HG03159 (cell line): Measurements from ENCODE around the gene CCDC159.
A peak's percentile ranks its signal among the peaks of the same experiment; 100 is the strongest.
"Not testable (repeated sequence)": the region's sequence is repeated elsewhere in the genome, so short reads cannot be mapped to it uniquely, and the experiment has no call there.

Experiments
- ATAC-seq: cut with Tn5 transposase; IDR thresholded peaks from one replicate; pipeline ENCODE4 v1.9.1; 2021; ENCODE audit warnings: mild to moderate bottlenecking, moderate library complexity; ENCODE audit not compliant: unreplicated experiment

The CCDC159 gene

DNA sequence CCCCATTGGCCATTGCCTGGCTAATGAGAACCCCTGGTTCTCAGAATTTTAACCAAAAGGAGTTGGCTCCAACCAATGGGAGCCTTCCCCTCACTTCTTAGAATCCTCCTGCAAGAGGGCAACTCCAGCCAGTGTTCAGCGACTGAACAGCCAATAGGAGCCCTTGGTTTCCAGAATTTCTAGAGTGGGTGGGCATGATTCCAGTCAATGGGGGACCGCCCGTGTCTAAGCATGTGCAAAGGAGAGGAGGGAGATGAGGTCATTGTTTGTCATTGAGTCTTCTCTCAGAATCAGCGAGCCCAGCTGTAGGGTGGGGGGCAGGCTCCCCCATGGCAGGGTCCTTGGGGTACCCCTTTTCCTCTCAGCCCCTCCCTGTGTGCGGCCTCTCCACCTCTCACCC is 18.6 kb downstream of the CCDC159 start:
- ATAC-seq = no peak

DNA sequence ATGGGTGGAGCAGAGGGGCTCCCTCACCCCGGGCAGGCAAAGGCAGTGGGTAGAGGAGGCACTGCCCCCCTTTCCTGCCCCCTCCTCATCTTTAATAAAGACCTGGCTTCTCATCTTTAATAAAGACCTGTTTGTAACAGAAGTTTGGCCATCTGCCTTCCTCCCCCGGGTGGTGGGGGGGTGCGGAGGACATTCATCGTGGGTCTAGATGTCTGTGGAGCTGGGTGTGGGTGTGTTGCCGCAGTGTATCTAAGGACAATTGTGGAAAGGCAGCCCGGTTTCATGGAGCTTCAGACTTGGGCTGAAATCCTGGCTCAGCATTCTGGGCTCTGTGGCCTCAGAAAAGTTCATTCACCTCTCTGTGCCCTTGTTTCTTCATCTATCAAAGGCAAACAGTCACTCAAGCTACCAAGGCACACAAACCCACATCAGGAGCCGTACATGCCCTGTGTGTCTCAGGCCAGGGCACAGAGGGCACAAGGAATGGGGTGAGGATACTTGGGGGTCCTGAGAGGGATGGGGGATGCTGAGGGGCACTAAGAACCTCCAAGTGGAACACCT is 19.3 kb downstream of the CCDC159 start:
- ATAC-seq = no peak

DNA sequence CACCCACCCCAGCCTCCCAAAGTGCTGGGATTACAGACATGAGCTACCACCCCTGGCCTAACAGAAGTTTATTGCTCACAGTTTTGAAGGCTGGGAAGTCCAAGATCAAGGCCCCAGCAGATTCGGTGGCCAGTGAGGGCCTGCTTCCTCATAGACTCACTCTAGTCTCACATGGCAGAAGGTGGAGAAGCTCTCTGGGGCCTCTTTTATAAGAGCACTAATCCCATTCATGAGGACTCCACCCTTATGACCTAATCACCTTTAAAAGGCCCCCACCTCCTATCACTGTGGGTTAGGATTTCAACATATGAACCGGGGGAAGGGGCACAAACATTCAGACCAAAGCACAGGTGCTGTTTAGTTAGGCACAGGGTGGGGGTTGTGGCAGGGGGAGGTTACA is 21.2 kb downstream of the CCDC159 start:
- ATAC-seq = no peak

DNA sequence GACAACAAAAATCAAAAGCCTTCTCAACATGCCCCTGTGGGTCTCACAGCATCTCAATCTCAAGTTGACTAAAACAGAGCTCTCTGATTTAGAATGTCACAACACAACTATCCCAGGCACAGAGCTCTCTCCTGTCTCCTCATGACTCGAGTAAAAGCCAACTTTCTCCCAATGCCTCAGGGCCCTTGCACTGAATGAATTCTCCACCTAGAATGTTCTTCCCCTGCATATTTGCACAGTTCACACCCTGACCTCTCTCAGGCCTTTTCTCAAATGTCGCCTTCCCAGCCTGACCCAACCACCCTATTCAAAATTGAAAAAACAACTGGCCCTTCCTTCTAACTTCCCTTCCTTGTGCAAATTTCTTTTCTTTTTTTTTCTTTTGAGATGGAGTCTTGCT is 24.4 kb downstream of the CCDC159 start:
- no peak for ATAC-seq

DNA sequence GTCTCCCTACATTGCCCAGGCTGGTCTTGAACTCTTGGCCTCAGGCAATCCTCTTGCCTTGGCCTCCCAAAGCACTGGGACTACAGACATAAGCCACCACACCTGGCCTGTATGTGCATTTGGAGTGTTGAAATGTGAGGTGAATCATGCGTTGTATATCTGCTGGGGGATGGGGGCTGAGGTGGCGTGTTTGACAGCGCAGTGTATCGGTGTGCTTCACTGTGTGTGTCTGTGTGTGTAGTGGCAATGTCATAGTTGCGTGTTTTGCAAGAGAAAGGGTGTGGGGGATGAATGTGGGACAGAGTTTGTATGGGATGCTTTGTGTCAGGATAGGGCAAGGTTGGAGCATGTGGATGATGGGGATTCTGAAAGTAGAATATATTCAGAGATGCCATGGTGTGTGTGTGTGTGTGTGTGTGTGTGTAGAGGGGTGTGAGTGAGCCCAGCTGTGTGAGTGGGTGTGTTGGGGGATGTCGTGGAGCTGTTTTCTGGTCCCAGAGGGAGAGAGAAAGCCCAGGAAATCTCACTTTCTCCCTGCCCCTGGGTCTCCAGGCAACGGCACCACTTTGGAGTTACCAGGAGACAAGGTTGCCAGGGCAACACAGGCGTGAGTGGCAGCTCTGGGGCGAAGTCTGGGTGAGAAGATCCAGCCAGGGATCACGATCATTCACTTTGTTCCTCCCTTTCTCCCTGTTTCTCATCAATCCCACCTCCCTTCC is 27.0 kb downstream of the CCDC159 start:
- no peak for ATAC-seq

DNA sequence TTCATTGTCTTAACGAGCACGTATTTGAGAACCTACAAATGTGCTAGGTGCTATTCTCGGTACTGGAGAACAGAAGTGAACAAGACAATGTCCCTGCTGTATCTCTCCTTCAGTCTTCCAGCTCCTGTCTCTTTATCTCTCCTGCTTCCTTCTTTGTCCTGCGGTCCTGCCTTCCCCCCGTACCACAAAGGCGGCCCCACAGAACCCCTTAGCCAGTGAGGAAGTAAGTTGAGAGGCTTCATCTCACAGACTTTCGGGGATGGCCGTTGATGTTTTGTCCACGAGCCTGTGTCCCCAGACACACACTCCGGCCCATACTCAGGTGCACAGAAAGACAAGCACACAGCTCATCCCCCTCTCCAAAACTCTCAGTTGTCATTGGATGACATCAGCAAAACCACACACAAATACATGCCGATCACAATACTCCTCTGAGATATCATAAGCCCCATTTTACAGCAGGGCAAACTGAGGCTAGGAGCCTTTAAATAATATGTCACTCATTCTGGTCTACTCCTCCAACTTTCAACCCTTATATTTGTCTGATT is 27.6 kb downstream of the CCDC159 start:
- ATAC-seq = no peak

DNA sequence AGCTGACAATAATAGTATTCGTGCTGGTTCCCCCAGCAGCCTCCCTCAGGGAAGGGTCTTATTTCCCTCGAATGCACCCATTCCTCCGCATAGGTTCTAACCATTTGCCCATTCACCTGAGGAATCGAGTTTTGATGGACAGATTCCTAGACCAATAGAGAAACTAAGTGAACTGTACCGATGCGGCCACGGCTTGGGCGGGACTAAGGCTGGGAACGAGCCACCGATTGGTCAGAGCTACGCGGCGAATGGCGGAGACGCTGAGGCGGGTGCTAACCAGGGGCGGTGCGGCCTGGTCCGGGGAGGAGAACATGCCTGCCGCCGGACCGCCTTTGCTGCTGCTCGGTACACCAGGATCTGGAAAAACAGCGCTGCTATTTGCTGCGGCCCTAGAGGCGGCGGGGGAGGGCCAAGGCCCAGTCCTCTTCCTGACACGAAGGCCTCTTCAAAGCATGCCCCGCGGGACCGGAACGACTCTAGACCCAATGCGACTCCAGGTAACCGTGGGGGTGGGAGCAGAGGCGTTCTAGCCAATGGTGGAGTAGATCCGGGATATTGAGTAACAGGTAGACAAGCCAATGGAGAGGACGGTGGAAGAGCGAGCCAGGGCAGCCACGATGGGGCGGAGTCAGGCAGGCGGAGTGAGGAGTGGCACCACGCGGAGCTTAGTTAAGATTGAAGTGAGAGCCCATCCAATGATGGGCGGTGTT is 28.3 kb downstream of the CCDC159 start, which contains the start of gene SWSAP1:
SWSAP1 (plus strand) TSS at position 234 of the 710 bp plus-strand sequence; CDS start at position 249, 15 bp downstream.
- ATAC-seq = peak; percentile 89

DNA sequence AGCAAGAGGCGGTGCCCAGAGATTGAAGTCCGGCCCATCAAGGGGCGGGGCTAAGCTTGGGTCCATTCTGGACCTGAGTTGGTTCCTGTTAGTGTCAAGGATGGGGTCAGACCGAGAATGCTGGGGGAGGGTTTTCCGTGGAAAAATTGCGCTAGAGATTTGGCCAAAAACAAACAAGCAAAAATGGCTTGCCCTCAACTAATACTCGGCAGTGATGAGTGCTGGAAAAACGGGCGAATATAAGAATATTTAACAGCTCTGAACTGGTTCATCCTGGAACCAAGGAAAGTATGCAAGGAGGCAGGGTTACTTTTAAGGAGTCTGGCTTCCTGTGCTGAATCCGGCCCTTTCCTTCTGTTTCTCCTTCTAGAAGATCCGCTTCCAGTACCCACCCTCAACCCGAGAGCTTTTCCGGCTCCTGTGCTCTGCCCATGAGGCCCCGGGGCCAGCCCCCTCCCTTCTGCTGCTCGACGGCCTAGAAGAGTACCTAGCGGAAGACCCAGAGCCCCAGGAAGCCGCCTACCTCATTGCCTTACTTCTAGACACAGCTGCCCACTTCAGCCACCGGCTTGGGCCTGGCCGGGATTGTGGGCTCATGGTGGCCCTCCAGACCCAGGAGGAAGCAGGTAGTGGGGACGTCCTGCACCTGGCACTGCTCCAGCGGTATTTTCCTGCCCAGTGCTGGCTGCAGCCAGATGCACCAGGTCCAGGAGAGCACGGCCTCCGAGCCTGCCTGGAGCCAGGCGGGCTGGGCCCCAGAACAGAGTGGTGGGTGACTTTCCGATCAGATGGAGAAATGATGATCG is 29.0 kb downstream of the CCDC159 start:
- ATAC-seq = no peak

DNA sequence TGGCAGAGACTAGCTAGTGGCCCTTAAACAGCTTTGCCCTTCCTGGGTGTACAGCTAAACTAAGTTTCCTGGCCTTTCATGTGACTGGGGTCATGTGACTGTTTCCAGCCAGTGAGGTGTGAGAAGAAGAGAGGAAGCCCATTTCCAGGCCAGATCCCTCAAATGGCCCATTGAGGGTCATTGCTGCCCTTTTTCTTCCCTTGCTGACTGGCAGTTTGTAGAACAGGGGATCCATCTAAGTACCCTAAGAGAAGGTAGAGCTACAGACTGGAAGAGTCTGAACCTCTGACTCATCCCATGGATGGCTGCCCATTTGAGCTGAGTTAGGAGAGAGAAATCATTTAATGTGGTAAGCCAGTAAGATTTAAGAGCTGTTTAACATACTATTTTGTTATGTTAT is 30.9 kb downstream of the CCDC159 start:
- no peak for ATAC-seq

DNA sequence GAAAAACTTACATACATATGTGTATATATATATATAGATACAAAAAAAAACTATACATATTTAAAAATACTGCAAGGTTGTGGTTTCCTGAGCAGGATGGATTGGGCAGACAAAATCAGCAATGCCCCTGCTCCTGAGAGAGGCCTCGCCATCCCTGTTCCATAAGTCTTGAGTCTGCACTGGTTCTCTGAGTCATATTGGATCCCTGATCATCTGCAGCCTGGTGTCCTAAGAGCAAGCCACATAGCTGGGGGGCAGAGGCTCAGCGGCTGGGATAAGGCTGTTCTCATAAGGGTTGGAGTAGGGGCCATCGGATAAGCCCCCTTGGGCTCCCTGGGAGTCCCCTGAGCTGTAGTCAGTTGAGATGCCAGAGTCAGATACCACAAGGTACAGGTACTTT is 31.4 kb downstream of the CCDC159 start:
- no peak for ATAC-seq

DNA sequence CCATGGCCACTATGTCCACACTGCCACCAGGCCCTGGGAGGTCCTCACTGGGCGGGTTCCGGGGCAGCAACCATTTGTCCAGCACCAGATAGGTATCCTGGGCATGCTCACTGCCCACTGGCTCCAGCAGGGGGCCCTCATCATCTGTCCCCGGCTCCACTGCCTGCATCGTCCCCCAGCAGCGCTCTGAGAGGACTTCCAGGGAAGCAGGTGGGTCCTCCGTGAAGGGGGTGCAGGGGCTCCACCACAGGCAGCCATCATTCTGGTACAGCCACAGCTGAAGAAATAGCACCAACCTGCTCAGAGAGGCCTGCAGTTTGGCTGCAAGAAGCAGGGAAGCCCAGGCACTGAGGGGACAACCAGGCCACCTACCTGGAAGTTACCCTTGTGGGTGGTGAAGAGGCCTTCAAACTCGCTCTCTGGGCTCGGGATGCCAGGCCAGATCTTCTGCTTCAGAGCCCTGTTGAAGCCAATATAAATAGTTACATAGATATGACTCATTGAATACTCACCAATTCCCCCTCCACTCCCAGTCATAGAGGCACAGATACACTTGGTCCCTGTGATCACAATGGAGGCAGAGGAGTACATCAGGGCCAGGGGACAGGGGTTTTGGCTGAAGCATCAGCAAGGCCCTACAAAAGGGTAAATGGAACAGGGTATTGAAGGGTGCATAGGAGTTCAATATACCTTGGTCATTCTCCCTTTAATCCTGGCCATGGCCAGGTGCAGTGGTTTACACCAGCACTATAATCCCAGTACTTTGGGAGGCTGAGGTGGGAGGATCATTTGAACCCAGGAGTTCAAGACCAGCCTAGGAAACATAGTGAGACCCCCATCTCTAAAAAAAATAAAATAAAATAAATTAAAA is 32.2 kb downstream of the CCDC159 start:
- ATAC-seq = no peak

DNA sequence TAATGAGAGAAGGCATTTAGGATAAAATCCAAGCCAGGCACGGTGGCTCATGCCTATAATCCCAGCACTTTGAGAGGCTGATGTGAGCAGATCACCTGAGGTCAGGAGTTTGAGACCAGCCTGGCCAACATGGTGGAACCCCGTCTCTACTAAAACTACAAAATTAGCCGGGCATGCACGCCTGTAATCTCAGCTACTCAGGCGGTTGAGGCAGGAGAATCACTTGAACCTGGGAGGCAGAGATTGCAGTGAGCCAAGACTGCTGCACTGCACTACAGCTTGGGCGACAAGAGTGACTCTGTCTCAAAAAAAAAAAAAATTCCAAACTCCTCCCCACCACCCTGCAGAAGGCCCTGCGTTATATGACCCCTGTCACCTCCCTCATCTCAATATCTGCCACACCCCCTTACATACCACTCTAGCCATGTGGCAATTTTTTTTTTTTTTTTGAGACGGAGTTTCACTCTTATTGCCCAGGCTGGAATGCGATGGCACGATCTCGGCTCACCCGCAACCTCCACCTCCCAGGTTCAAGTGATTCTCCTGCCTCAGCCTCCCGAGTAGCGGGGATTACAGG is 33.0 kb downstream of the CCDC159 start:
- not testable (repeated sequence) for ATAC-seq

DNA sequence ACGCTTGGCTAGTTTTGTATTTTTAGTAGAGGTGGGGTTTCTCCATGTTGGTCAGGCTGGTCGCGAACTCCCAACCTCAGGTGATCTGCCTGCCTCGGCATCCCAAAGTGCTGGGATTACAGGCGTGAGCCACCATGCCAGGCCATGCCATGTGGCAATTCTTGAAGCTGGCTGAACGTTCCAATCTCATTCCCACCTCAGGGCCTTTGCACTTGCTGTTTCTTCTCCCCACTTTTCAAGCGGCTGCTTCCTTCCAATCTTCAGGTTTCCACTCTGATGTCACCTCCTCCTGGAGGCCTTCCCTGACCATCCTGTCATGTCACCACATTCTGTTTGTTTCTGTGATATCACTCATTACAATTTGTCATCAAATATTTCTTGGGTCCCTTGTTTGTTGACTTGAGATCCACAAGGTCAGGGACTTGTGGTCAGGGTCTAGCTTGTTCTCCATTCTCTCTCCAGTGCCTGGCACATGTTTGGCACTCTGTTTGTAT is 33.6 kb downstream of the CCDC159 start:
- ATAC-seq = no peak

DNA sequence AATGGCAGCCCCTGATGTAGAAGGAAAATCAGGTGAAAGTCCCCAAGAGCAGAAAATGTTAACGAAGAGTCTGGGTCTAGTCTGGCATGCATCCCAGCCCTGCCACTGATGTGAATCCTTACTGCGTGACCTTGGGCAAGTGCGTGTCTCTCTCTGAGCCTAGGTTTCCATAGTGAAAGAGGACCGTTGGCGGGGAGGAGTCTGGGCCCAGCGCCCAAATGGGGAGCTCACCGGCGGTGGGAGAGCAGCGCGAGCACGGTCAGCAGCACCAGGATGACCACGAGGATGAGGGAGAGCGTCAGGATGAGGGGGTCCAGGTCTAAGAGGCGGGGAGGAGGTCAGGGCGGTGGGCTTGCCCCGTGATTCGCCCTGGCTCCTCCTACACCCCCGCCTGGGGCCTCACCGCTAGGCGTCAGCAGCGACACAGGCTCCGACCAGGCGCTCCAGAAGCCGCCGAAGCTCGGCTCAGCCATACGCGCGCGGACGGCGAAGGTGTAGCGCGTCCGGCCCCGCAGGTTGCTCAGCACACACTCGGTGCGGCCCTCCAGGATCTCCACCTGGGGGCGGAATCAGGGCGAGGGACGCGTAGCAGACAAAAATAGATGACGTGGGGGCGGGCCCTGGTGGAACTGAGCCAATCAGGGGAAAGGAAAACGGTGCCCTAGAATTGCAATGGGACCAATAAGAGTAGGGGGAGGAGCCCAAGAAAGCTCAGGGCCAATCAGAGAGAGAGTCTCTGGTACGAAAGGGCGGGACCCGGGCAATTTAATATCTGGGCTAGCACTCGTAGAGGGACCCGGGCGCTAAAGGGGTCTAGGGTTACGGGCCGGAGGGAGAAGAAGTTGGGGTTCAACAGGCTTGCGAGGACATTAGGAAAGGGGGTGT is 34.6 kb downstream of the CCDC159 start:
- ATAC-seq = peak; percentile 76

DNA sequence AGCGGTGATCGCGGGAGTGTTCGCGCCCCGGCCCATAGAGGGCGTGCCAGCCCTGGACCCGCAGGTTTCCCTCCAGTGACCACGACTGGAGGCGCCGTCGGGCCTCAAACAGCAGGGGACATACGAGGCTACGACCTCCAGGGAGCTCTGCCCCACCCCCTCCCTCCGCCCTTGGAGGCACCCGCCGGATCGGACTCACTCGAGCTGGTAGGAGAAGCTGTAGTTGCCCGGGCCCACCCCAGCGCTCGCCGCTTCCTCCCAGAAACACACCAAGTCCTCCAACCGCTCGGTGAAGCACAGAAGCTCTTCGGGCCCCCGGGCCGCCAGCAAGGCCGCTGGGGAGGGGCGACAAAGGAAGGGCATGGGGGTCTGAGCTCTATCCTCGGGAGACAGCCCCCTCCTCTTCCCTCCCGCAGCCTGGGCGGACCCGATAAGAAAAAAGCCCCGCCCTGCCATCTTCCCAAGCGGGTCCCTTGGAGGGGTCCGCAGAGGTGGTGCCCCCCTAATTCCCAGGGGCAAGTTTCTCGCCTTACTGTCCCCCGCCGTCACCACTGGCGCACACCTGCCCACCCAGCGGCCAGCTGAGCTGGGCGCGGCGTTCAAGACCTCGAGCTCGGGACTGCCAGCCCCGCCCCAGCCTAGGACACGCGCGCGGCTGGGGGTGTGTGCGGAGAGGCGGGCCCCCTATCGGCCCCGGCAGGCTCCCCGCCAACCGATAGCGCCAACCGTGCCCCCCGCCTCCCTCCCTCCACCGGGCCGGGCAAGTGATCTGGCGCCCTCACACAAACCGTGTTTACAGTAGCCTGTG is 36.8 kb downstream of the CCDC159 start:
- no peak for ATAC-seq

DNA sequence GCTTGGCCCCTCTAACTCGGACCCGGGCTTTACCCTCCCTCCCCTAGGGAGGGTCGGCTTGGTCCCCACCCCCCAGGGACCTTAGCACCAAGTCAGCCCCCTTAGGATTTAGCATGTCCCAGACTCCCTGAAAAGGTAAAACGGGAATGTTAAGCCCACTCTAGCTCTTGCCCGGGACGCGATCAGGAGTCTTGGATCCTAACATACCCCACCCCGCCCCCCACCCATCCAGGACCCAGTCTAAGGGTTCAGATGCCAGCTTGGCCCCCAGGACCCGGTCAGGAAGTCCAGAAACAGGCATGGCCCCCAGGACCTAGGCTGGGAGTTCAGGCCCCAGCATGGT is 37.4 kb downstream of the CCDC159 start:
- ATAC-seq = no peak

DNA sequence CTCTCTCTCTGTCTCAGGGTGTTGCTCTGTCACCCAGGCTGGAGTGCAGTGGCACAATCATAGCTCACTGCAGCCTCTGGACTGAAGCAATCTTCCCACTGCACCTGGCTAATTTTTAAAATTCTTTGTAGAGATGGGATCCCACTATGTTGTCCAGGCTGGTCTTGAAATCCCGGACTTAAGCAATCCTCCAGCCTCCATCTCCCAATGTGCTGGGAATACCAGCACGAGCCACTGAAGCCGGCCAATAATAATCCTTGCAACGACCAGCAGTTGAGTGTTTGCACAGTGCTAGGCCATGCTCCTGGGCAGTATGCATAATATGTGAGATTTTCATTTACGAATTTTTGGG is 38.4 kb downstream of the CCDC159 start:
- ATAC-seq = no peak
